Tibial nerve (tissue), 3 donors: ENCODE data around the gene CNR1.

ENCODE experiments used
- POLR2A ChIP-seq, 2 donors: fragments of 450-650 bp; IDR thresholded peaks; one replicate each; pipeline ENCODE4 v1.6.1; 2017; ENCODE audit warnings: antibody characterized with exemption in 2 of 2, mild to moderate bottlenecking in 2 of 2, moderate library complexity in 2 of 2
- TF ChIP-seq, protein P1 (sequence below), 5 experiments: fragments of 200-600 bp in 3 of 5; fragments of 450-650 bp in 2 of 5; sonication (generic) in 3 of 5; IDR thresholded peaks; one replicate each; pipeline ENCODE4 v1.5.1; 2016 to 2019; ENCODE audit warnings: antibody characterized with exemption in 5 of 5, mild to moderate bottlenecking in 3 of 5, moderate library complexity in 2 of 5

DNA sequence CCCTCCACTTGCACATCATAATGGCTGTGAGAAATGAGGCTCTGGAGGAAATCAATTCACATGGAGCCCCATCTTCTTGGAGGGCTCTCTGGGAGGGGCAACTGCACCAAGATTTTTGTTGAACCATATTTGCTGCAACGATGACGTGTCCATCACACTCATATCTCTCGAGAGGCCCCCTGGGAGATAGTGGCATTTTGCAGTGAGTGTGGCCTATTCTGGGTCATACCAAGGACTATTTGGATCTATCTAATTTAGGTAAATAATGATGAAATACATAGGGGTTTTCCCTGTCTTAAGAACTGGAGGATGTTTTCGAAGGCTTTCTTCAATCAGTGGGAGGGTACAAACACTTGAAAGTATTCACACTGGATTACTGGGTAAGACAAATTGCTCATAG is 31.6 kb downstream of the CNR1 start:
- TF ChIP-seq, protein P1, sequence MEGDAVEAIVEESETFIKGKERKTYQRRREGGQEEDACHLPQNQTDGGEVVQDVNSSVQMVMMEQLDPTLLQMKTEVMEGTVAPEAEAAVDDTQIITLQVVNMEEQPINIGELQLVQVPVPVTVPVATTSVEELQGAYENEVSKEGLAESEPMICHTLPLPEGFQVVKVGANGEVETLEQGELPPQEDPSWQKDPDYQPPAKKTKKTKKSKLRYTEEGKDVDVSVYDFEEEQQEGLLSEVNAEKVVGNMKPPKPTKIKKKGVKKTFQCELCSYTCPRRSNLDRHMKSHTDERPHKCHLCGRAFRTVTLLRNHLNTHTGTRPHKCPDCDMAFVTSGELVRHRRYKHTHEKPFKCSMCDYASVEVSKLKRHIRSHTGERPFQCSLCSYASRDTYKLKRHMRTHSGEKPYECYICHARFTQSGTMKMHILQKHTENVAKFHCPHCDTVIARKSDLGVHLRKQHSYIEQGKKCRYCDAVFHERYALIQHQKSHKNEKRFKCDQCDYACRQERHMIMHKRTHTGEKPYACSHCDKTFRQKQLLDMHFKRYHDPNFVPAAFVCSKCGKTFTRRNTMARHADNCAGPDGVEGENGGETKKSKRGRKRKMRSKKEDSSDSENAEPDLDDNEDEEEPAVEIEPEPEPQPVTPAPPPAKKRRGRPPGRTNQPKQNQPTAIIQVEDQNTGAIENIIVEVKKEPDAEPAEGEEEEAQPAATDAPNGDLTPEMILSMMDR (IDR thresholded peaks at IDR 0.05): no peak
- TF ChIP-seq POLR2A (IDR thresholded peaks at IDR 0.05): no peak
